ENCODE results near the gene GANC.
"Not testable (repeated sequence)": the region's sequence is repeated elsewhere in the genome, so short reads cannot be mapped to it uniquely, and the experiment has no call there.

GANC gene

DNA sequence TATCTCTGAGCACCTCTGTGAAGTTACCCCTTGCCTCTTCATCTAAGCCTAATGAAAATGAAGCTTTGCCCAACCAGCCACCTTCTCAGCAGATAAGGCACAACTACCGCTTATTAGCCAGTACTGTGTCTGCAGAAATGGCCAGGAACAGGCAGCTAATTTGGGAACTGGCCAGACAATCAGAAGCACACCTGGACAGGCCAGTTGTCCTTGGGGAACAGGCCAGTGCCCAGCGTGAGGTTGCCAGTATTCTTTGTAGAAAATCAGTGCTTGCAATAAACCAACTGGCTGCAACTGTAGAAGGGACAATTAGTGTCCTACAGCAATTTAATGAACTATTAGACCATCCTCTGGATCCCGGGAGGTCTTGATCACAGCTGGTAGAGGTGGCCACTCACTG is 10.7 kb downstream of the GANC start:
- DNase-seq, result no peak

DNA sequence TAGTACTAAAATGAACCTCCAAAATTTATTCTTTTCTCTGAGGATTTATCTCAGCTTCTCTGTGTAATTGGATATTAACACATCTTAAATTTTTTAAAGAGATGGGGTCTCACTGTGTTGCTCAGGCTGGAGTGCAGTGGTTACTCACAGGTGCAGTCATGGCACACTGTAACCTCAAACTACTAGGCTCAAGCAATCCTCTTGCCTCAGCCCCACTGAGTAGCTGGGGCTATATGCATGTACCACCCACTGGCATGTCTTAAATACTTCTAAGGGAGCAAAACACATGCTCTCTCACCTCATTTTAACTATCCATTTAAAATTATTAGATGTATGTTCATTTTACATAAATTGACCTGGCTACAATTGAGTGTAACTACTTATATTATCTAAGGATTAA is 11.6 kb downstream of the GANC start:
- DNase-seq, result no peak

DNA sequence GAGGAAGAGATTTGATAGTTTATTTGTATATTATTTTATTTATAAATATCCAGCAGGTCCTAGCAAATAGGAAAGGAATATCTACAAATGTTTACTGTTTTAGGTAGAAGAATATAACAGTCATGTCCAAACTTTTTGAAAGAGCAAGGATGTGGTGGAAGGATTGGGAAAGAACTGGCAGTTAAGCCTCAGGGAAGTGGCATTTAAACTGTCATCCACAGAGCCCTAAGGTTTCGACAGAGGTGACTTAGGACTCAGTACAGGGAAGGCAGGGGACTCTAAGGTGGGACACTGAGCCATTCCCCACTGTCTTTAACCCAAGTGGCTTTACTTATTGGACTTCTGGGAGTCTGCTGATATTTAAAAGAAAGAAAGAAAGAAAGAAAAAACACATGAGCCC is 12.0 kb downstream of the GANC start:
- no peak for DNase-seq

DNA sequence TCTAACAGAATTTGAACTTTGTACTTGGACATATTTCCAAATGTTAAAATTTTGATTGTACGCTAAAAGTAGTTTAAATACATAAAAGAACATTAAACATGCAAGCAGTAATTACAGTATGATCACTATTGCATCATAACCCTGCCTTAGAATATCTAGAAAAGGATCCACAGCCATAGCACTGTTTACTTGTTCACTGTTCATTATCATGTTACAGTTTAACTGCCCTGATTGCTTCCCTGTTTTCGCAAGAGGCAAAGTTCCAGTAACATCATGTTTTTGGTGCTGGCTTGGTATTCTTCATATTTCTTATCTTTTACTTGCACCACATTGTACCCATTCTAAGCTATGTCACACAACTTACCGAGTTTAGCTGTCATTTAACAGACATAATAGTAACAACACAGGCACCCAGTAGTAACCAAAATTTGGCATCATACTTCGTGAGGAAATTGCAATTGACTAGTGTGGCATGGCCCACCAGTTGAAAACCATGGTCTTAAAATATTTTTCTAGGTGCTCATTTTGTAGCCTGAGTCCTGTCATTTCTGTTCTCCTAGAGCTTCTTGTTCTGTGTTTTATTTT is 13.5 kb downstream of the GANC start:
- DNase-seq, result no peak

DNA sequence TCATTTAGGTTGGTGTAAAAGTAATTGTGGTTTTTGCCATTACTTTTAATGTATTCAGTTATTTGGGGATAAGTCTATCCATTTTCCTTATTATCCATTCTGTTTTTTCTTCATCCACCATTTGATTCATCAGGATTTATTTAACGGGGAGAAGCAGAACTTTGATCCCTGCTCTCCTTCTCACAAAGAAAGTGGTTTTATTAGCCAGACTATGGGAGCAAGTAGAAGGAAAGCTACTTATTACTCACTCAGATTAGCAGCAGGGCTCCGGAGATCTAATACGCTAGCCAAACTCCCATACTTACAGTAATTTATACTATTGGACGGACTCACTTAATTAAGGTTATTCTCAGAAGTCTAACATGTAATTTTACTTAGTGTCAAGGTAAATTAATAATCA is 14.9 kb downstream of the GANC start:
- no peak for DNase-seq

DNA sequence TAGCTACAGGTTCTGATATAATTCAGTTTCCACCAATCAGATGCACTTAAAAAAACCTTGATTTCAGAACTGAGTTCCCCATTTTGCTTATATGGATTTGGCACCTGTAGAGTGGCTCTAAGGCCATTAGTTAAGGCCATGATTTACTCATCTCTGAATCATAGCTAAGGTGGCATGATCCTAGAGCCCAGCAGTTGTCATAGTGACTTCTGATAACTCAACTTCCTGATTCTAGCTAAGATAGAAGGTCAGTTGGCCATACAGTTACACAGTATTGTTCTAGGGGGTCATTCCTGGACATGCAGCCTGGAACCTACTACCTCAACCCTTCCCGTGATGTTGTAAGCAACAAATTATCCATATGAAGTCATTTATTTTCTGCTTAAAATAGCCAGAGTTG is 16.2 kb downstream of the GANC start:
- no peak for DNase-seq

DNA sequence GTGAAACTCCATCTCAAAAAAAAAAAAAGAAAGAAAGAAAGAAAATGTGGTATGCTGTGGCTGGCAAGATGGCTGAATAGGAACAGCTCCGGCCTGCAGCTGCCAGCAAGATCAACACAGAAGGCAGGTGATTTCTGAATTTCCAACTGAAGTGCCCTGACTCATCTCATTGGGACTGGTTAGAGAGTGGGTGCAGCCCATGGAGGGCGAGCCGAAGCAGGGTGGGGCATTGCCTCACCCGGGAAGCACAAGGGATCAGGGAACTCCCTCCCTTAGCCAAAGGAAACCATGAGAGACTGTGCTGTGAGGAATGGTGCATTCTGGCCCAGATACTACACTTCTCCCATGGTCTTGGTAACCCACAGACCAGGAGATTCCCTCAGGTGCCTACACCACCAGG is 28.0 kb downstream of the GANC start:
- not testable (repeated sequence) for DNase-seq

DNA sequence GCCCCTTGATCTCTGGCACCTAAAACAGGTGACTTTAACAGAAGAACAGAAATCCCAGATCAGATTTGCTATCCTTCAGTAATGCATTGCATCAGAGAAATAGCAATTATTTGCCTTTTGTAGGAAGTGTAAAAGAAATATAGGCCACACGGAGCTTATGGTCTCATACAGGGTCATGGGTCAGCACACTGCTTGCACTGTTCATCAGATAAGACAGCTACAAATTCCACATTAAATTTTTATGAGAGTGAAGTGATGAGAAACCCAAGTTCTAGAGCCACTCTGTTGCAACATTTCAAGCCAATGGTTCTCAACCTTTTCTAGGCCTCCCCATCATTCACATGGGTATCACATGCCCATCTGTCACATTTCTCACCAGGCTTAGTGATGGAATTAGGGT is 33.7 kb downstream of the GANC start:
- DNase-seq, result no peak

DNA sequence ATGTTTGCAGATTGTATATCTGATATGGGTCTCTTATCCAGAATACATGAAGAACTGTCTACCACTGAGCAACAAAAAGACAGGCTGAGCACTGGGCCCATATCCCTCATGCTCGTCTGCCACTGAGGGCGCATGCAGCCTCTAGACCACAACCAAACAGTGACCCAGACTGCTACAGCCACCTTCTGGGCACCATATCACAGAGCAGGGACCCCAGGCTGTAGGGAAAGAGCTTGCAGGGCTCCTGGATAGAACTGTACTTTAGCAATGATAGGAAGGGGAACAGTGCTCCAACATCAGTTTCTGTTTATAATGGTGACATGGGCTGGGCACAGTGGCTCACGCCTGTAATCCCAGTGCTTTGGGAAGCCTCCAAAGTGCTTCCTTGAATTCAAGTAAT is 40.5 kb downstream of the GANC start:
- DNase-seq, result no peak

DNA sequence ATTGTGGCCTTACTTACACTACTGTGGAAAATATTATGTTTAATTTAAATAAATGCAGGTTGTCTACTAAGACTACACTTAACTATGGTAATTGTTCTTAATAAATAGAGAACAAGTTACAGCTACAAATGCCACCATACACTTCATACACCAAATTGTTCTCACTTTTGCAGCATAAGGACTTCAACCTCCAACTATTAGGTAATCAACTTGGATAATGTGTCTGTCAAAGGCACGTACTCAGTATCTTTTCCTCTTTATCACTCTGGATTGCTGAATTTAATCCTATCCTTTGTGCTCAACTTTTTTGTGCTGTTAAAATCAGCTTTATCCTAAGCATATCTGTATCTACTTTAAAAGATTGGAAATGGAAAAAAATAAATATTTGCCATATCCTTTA is 41.8 kb downstream of the GANC start:
- no peak for DNase-seq

DNA sequence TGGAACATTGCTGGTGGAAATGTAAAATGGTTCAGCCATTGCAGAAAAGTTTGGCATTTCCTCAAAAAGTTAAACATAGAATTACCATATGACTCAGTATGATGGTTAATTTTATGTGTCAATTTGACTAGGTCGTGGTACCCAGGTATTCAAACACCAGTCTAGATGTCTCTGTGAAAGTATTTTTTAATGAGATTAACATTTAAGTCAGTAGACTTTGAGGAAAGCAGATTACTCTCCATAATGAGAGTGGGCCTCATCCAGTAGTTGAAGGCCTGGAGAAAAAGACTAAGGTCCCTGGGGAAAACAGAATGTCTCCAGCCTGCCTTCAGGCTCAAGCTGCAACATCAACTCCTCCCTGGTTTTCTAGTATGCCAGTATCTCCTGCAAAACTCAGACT is 42.5 kb downstream of the GANC start:
- no peak for DNase-seq

DNA sequence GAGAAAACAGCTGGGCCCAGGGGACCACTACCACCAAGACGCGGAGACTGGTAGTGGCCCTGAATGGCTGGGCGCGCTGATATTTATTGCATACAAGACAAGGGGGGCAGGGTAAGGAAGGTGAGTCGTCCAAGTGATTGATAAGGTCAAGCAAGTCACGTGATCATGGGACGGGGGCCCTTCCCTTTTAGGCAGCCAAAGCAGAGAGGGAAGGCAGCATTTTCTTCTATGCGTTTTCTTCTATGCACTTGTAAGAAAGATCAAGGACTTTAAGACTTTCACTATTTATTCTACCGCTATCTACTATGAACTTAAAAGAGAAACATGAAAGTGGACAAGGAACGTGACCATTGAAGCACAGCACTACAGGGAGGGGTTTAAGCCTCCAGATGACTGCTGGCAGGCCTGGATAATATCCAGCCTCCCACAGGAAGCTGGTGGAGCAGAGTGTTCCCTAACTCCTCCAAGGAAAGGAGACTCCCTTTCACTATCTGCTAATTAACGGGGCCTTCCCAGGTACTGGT is 43.3 kb downstream of the GANC start:
- not testable (repeated sequence) for DNase-seq

DNA sequence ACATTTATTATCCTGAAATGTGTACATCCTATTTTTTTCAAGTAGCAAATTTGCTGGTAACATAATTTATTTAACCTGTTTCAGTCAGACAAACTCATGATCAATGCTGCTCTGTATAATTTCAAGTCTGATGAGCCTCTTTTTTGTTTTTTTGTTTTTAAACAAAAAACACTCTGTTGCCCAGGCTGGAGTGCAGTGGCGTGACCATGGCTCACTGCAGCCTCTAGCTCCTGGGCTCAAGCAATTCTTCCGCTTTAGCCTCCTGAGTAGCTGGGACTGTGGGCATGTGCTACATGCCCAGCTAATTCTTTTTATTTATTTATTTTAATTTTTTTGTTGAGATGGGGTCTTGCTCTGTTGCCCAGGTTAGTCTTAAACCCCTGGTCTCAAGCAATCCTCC is 46.2 kb downstream of the GANC start:
- DNase-seq, result no peak

DNA sequence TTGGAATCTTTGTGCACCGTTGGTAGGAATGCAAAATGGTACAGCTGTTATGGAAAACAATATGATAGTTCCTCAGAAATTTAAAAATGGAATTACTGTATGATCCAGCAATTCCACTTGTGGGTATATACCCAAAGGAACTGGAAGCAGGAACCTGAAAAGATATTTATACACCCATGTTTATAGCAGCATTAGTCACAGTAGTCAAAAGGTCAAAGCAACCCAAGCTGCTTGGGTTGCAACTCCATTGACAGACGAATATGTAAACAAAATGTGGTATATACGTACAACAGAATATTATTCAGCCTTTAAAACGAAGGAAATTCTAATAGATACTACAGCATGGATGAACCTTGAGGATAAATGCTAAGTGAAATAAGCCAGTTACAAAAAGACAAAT is 51.3 kb downstream of the GANC start:
- no peak for DNase-seq

DNA sequence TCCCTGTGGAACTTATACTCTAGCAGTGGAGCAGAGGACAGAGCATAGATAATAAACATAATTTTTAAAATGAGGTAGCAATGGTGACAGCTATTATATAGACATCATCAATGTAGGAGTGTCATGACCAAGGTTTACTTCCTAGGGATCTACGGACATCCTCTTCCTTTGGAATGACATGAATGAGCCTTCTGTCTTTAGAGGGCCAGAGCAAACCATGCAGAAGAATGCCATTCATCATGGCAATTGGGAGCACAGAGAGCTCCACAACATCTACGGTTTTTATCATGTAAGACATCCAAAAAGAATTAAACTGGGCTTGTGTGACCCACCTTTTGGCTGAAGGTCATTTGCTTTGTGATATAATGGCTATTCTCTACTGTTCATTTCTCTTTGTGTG is 56.2 kb downstream of the GANC start:
- DNase-seq, result no peak

DNA sequence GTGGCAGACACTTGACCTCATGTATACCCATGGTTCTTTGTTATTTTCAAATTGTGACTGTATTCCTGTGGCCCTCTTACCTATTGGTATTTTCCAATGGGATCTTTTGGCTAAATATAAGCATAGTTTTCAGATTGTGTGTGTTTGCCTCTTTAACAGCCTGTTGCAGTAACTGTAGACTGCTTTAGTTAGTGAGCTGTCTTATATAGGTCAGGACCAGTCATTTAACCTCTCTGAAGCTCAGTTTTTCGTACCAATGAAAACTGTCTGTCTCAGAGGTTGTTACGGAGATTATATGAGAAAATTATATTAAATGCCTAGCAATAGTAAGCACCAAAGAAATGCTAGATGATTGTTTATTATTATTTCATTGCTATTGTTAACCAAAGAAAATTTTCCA is 57.0 kb downstream of the GANC start:
- no peak for DNase-seq

DNA sequence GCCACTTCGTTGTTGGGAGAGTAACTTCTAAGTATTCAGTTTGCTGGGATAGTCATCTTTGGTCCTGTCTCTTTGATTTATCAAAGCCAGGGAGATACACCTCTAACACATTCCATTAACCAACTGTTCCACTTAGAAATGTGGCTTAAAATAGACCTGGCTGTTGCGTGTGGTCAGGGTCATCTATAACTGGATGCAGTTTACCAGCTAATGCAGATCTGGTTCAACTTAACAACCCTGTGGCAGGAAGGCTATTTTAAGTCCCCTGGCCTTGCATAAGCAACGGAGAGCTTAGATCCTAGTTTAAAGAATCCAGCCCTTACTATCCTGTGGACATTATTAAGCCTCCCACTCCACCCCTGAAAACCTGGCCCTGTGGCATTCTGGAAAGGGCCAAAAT is 58.2 kb downstream of the GANC start:
- DNase-seq, result no peak

DNA sequence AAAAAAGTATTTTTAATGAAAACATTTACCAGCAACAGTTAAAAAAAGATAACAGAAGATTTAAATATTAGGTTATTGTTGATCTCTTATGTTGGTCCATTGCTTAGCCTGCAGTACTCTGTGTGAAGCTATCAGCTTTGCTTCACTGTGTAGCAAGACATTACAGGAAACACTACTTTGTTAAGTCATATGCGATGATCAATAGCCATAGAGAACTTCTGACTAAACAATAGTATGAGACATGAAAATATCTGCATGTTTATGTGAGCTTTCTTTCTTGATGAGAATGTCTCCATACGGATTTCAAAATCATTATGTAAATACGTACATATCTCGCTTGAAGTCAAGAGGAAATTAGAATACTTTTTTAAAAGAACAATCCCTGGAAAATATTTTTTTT is 59.3 kb downstream of the GANC start:
- no peak for DNase-seq

DNA sequence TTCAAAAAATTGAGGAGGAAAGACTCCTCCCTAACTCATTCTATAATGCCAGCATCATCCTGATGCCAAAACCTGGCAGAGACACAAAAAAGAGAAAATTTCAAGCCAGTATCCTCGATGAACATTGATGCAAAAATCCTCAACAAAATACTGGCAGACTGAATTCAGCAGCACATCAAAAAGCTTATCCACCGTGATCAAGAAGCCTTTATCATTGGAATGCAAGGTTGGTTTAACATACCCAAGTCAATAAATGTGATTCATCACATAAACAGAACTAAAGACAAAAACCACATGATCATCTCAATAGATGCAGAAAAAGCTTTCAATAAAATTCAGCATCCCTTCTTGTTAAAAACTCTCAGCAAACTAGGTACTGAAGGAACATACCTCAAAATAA is 62.1 kb downstream of the GANC start:
- no peak for DNase-seq

DNA sequence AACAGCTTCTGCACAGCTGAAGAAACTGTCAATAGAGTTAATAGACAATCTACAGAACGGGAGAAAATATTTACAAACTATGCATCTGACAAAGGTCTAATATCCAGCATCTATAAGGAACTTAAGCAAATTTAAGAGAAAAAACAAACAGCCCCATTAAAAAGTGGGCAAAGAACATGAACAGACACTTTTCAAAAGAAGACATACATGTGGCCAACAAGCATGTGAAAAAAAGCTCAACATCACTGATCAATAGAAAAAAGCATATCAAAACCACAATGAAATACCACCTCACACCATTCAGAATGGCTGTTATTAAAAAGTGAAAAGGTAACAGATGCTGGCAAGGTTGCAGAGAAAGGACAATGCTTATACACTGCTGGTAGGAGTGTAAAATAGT is 63.6 kb downstream of the GANC start:
- DNase-seq, result not testable (repeated sequence)

DNA sequence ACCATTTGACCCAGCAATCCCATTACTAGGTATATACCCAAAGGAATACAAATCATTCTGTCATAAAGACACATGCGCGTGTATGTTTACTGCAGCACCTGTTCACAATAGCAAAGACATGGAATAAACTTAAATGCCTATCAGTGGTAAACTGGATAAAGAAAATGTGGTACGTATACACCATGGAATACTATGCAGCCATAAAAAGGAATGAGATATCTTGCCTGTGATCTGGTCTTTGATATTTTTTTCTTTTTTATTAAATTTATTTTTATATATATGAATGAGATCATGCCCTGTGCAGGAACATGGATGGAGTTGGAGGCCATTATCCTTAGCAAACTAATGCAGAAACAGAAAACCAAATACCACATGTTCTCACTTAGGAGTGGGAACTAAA is 64.1 kb downstream of the GANC start:
- not testable (repeated sequence) for DNase-seq

DNA sequence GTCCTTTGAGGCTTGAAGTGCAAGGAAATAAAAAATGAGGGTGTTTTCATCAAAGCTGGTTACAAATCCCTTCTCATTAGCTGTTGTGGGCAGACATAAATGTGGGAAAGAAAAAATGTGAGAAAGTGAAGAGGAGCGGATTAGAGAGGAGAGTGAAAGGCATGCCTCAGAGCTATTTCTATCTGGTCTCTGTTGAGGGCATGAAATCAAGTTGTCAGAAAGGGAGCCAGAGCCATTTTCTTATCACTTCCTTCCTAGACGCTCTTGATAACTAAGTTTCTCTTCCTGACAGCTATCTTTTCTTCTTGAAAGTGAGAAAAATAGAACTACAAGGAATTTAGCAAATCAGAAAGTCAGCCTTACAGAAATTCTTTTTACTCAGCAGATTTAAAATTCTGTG is 65.5 kb downstream of the GANC start:
- DNase-seq, result no peak

DNA sequence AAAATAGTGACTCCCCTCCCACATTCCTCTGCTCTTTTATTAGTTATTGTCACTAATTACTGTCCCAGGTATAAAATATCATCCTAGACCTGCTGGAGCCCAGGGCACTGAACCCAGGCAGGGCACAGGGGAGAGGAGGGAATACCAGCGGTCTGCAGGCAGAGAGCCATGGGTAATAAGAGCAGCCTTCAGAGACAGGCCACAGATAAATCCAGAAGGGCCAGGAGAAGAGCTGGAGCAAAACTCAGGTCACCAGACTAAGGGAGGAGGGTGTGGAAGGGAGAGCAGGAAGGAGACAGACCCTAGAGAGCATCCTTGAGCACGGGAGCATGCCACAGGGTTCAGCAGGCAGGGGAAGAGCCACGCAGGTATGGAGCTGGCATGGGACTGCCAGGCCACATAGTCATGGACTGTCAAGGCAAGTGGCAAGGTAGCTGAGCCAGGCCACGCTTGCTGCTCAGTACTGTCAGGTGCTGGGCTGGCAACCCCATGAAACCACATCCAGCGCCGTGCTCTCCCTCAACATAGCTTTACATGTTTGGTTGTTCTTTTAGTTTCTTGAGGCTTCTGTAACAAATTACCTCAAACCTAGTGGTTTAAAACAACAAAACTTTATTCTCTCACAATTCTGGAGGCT is 70.7 kb downstream of the GANC start:
- no peak for DNase-seq

DNA sequence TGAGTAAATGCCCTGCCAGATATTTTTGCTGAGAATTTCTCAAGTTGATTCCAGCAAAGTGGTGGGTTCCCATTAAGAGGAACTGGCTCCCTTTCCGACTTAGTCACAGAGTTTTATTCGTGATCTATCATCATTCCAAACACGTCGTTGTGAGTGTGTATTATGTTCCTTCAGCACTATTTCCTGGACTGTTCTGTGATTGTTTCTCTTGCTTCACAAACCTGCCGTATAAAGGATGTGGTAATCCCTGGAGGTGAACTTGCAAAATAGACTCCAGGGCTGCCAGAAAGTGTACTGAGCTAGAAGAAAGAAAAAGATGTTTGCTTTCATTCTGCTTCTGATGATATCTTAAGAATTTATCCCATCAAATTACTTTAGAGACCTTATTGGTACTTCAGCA is 71.8 kb downstream of the GANC start:
- no peak for DNase-seq

DNA sequence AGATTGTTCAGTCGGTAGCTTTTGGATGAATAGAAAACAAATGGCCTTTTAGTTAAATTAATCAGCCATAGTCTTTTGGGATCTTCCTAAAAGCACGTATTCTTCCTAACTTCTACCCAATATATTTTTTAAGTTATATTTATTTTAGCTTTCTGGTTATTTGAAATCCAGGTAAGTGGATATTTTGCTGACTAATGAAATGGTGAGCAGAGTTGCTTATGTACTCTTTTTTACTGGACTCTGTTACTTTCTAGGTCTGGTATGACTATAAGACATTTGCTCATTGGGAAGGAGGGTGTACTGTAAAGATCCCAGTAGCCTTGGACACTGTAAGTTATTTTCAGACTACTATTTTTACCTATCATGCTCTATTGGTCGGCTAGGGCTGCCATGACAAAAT is 72.5 kb downstream of the GANC start:
- no peak for DNase-seq

All from NCI-H1092 treated with DMSO at 0.1 percent for 48 hours (cell line).